Activated T-helper 1 cell treated with anti-CD3 and anti-CD28 coated beads, Interleukin-2, amount 50 U/mL, for 16 hours (primary cell): ENCODE data around the gene TRIP6.
A peak's percentile ranks its signal among the peaks of the same experiment; 100 is the strongest.

Experiments used
- DNase-seq, 2 donors: peaks; one replicate each; pipeline ENCODE4 v3.0.0-alpha.2; 2020; ENCODE audit warnings: low read depth in 1 of 2, low spot score in 1 of 2

TRIP6 gene

GRCh38 chr7:100867040-100867775 is at the start of gene TRIP6:
TRIP6 (plus strand) TSS chr7:100867387; CDS start chr7:100867498, 111 bp downstream.
- DNase-seq: peak in 1 of 2 donors; percentile 44

GRCh38 chr7:100818366-100818765 is 48.8 kb upstream of the TRIP6 start:
- no peak for DNase-seq

GRCh38 chr7:100818825-100819224 is 48.4 kb upstream of the TRIP6 start:
- DNase-seq: no peak

- no peak for DNase-seq
Measured at GRCh38 chr7:100819586-100819985, 47.6 kb upstream of the TRIP6 start.

- DNase-seq: no peak
Measured at GRCh38 chr7:100822236-100823139, 44.7 kb upstream of the TRIP6 start.

- no peak for DNase-seq
Measured at GRCh38 chr7:100823140-100823525, 44.1 kb upstream of the TRIP6 start.

- no peak for DNase-seq
Measured at GRCh38 chr7:100823534-100823933, 43.7 kb upstream of the TRIP6 start.

GRCh38 chr7:100824499-100825214 is 42.5 kb upstream of the TRIP6 start:
- no peak for DNase-seq

GRCh38 chr7:100825215-100825671 is 41.9 kb upstream of the TRIP6 start:
- DNase-seq: no peak

GRCh38 chr7:100825751-100826513 is 41.3 kb upstream of the TRIP6 start:
- no peak for DNase-seq

- no peak for DNase-seq
Measured at GRCh38 chr7:100826514-100827329, 40.5 kb upstream of the TRIP6 start.

GRCh38 chr7:100827330-100828226 is 39.6 kb upstream of the TRIP6 start, which contains the start of gene EPHB4:
EPHB4 (minus strand) TSS chr7:100827523; CDS start chr7:100827030, 493 bp downstream.
- no peak for DNase-seq

- no peak for DNase-seq
Measured at GRCh38 chr7:100829150-100829716, 38.0 kb upstream of the TRIP6 start.

- no peak for DNase-seq
Measured at GRCh38 chr7:100830396-100830795, 36.8 kb upstream of the TRIP6 start.

- DNase-seq: no peak
Measured at GRCh38 chr7:100832281-100832633, 34.9 kb upstream of the TRIP6 start.

GRCh38 chr7:100835903-100836811 is 31.0 kb upstream of the TRIP6 start:
- no peak for DNase-seq

GRCh38 chr7:100836812-100837098 is 30.4 kb upstream of the TRIP6 start:
- DNase-seq: no peak
